ENCODE results near the gene TSPAN32. TPM values are rescaled to one million over a fixed set of nuclear protein-coding genes. Genes with fewer than 3 reads are reported as not detected.

TSPAN32 gene
- total RNA-seq, 1 donor from 2014 or later = 2.6 TPM

GRCh38 chr11:2313051-2313951 is 11.5 kb downstream of the TSPAN32 start:
- H3K4me3 Mint-ChIP-seq = no peak overlapping the region

GRCh38 chr11:2314136-2314524 is 12.3 kb downstream of the TSPAN32 start:
- no peaks in the 10 kb centered on the region for H3K36me3 Mint-ChIP-seq
- no peaks in the 10 kb centered on the region for H3K9me3 Mint-ChIP-seq
- no peaks in the 10 kb centered on the region for H3K27me3 Mint-ChIP-seq
- TF ChIP-seq CTCF (conservative IDR thresholded peaks at IDR 0.05) = no peak
- no peak for DNase-seq (ENCODE audit: extremely low spot score, unreplicated experiment)
- H3K4me3 Mint-ChIP-seq = no peak overlapping the region
- peaks cover 6% of the 10 kb centered on the region for H3K4me1 Mint-ChIP-seq (ENCODE audit: unreplicated experiment)
- H3K27ac Mint-ChIP-seq = no peak overlapping the region

More at GRCh38 chr11:2313051-2313951, 11.5 kb downstream of the TSPAN32 start:
- Mint-ChIP-seq H3K4me1 (ENCODE audit: unreplicated experiment) (peaks cover 6% of the 10 kb centered on the region), H3K27ac (no peak overlapping the region), H3K36me3 (no peaks in the 10 kb centered on the region), H3K27me3 (no peaks in the 10 kb centered on the region), H3K9me3 (no peaks in the 10 kb centered on the region)
- DNase-seq (ENCODE audit: extremely low spot score, unreplicated experiment) = no peak
- TF ChIP-seq CTCF (conservative IDR thresholded peaks at IDR 0.05) = no peak

GRCh38 chr11:2314525-2315394 is 12.9 kb downstream of the TSPAN32 start:
- H3K9me3 Mint-ChIP-seq = no peaks in the 10 kb centered on the region
- H3K4me3 Mint-ChIP-seq = no peak overlapping the region
- no peak for DNase-seq (ENCODE audit: extremely low spot score, unreplicated experiment)
- no peaks in the 10 kb centered on the region for H3K36me3 Mint-ChIP-seq
- H3K4me1 Mint-ChIP-seq (ENCODE audit: unreplicated experiment) = peaks cover 6% of the 10 kb centered on the region
- H3K27me3 Mint-ChIP-seq = no peaks in the 10 kb centered on the region
- H3K27ac Mint-ChIP-seq = no peak overlapping the region
- TF ChIP-seq CTCF (conservative IDR thresholded peaks at IDR 0.05) = no peak

- Mint-ChIP-seq H3K4me3 (no peak overlapping the region), H3K36me3 (no peaks in the 10 kb centered on the region), H3K27ac (no peak overlapping the region), H3K27me3 (no peaks in the 10 kb centered on the region), H3K9me3 (no peaks in the 10 kb centered on the region), H3K4me1 (ENCODE audit: unreplicated experiment) (peaks cover 6% of the 10 kb centered on the region)
- no peak for TF ChIP-seq CTCF (conservative IDR thresholded peaks at IDR 0.05)
- peak; percentile 65 for DNase-seq (ENCODE audit: extremely low spot score, unreplicated experiment)
These were observed 13.8 kb downstream of the TSPAN32 start for GRCh38 chr11:2315395-2316168.

Data from type B pancreatic cell (in vitro differentiated cells).